Panc1 (cell line): ENCODE measurements around the gene GLB1L. TPM values are rescaled to one million over a fixed set of nuclear protein-coding genes. Genes with fewer than 3 reads are reported as not detected.

Source experiments
- ATAC-seq: fragments of 200-7000 bp; cut with Tn5 transposase; 2 replicates; pipeline ENCODE4 v1.9.1; 2020; ENCODE audit warnings: mild to moderate bottlenecking, moderate library complexity
- BruUV-seq: library from RNA; stranded (reverse); fragments of 400-500 nt; replicated peaks from 2 replicates; lab custom pipeline; 2021; lab: Mats Ljungman, UMichigan
- CTCF ChIA-PET: fragments of 300-600 bp; sonication (Branson Sonifier 250); formaldehyde crosslinking; loops from one replicate; lab custom pipeline; 2022; ENCODE audit warnings: antibody characterized with exemption; lab: Charles Lee
- POLR2A ChIA-PET: fragments of 300-600 bp; sonication (Branson Sonifier 250); formaldehyde crosslinking; loops from one replicate; lab custom pipeline; 2022; ENCODE audit warnings: antibody characterized with exemption; lab: Charles Lee
- DNase-seq: peaks from one replicate; pipeline ENCODE4 v3.0.0-alpha.2; 2010; ENCODE audit warnings: low read depth, low spot score
- H3K27ac ChIP-seq: 2 replicates; pipeline ENCODE4 v1.5.1; 2011; ENCODE audit warnings: mild to moderate bottlenecking, low read length, inconsistent platforms
- H3K27me3 ChIP-seq: fragments of 200-500 bp; sonication (Bioruptor generic); 2 replicates; pipeline ENCODE4 v1.6.0; 2014; ENCODE audit warnings: low read length, inconsistent platforms; ENCODE audit not compliant: control insufficient read depth, insufficient read depth
- H3K36me3 ChIP-seq: fragments of 200-500 bp; sonication (Bioruptor generic); 2 replicates; pipeline ENCODE4 v1.5.1; 2014; ENCODE audit warnings: inconsistent platforms, mild to moderate bottlenecking, low read length, moderate library complexity; ENCODE audit not compliant: control insufficient read depth, insufficient read depth
- H3K4me1 ChIP-seq: 2 replicates; pipeline ENCODE4 v1.5.1; 2011; ENCODE audit warnings: inconsistent platforms, mild to moderate bottlenecking, low read length, moderate library complexity; ENCODE audit not compliant: control insufficient read depth, insufficient read depth
- H3K4me3 ChIP-seq, 2 experiments: 2 replicates each; pipeline ENCODE4 v1.5.1; 2011 to 2012; ENCODE audit warnings: low read depth in 2 of 2, low read length in 2 of 2, mild to moderate bottlenecking in 2 of 2, inconsistent platforms in 1 of 2, moderate library complexity in 1 of 2
- H3K9me3 ChIP-seq: fragments of 200-500 bp; sonication (Bioruptor generic); 2 replicates; pipeline ENCODE4 v1.5.1; 2014; ENCODE audit warnings: low read depth, mild to moderate bottlenecking, inconsistent platforms, low read length, moderate library complexity; ENCODE audit not compliant: control insufficient read depth, insufficient read depth
- POLR2AphosphoS5 ChIP-seq: IDR thresholded peaks from 2 replicates; pipeline ENCODE4 v1.6.1; 2012; ENCODE audit warnings: mild to moderate bottlenecking, low read depth, low read length, moderate library complexity
- SIN3A ChIP-seq: IDR thresholded peaks from 2 replicates; pipeline ENCODE4 v1.6.1; 2012; ENCODE audit warnings: low read depth, mild to moderate bottlenecking, low read length, moderate library complexity, borderline replicate concordance; ENCODE audit not compliant: insufficient read depth
- TCF7L2 ChIP-seq: IDR thresholded peaks from 2 replicates; pipeline ENCODE4 v1.6.1; 2011; ENCODE audit warnings: mild to moderate bottlenecking, low read depth, low read length, inconsistent platforms
- in situ Hi-C: cut with HindIII; loops from 2 replicates; pipeline ENCODE4 v1.10.0; 2016; ENCODE audit warnings: low sequenced_read_pairs, low pct_unique_long_range_greater_than_20kb
- intact Hi-C: fragments of 100-400 bp; cut with micrococcal nuclease; formaldehyde crosslinking; loops from one replicate; pipeline ENCODE4 v1.10.0; 2022; ENCODE audit not compliant: unreplicated experiment
- total RNA-seq: library from RNA; stranded (reverse); gene quantifications from one replicate; pipeline ENCODE4 v1.2.1, GENCODE V29; 2021; ENCODE audit not compliant: unreplicated experiment
- TF ChIP-seq, protein P1 (sequence below), 2 experiments: IDR thresholded peaks; 2 replicates each; pipeline ENCODE4 v1.6.1; 2011 to 2012; ENCODE audit warnings: low read depth in 2 of 2, control low read depth in 1 of 2, low read length in 1 of 2, mild to moderate bottlenecking in 1 of 2, moderate library complexity in 1 of 2; ENCODE audit not compliant: insufficient read depth in 1 of 2
- TF ChIP-seq, protein P2 (sequence below): fragments of 450-650 bp; IDR thresholded peaks from 2 replicates; pipeline ENCODE4 v1.5.1; 2017; ENCODE audit warnings: mild to moderate bottlenecking

GLB1L gene
- total RNA-seq, 1 experiment from 2014 or later = 8.1 TPM

DNA sequence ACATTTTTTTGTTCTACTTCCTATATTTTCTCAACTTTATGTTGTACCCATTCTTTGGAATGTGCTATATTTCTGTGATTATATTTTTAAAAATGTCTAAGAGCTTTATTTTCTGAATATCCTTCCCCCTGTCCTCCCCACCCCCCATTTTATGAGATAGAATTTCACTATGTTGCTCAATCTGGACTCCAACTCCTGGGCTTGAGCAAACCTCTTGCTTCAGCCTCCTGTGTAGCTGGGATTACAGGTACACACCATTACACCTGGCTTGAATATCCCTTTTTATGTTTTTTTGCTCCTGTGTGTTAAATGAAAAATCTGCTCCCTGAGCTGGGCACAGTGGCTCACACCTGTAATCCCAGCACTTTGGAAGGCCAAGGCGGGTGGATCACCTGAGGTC lies 47.9 kb downstream of the GLB1L start:
- BruUV-seq = no TSS peak
- POLR2A ChIA-PET = no interaction called here

DNA sequence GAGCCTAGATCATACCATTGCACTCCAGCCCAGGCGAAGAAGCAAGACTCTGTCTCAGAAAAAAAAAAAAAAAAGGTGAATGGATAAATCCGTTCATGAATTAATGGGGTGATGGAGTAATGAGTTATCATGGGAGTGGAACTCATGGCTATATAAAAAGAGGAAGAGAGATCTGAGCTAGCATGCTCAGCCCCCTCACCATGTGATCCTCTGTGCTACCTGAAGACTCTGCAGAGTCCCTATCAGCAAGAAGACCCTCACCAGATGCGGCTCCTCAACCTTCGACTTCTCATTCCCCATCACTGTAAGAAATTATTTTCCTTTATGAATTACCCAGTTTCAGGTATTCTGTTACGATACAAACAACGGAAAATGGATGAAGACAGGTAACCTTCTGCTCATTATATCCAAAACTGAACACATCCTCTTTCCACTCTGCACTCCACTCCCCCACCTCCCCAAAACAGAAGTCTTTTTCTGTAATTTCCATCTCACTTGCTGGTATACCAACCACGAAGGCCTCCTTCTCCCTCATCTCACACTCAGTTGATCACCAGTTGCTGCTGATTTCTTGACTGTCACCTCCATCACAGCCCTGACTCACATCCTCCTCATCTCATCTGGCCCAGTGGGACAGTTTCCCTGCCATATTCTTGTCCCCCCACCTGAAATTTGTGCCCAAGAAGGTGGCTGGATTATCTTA lies 58.3 kb downstream of the GLB1L start:
- DNase-seq (no peak), ATAC-seq (peak; percentile 33)
- Histone ChIP-seq H3K9me3 (no peaks in the 10 kb centered on the region), H3K4me3 (no peak overlapping the region), H3K27ac (no peak overlapping the region), H3K36me3 (peaks cover 13% of the 10 kb centered on the region; the same call in 1 of the 2 replicates), H3K27me3 (no peaks in the 10 kb centered on the region), H3K4me1 (no peaks in the 10 kb centered on the region)
- TF ChIP-seq TCF7L2 (no peak), SIN3A (no peak), POLR2AphosphoS5 (no peak)
- TF ChIP-seq, protein P1, sequence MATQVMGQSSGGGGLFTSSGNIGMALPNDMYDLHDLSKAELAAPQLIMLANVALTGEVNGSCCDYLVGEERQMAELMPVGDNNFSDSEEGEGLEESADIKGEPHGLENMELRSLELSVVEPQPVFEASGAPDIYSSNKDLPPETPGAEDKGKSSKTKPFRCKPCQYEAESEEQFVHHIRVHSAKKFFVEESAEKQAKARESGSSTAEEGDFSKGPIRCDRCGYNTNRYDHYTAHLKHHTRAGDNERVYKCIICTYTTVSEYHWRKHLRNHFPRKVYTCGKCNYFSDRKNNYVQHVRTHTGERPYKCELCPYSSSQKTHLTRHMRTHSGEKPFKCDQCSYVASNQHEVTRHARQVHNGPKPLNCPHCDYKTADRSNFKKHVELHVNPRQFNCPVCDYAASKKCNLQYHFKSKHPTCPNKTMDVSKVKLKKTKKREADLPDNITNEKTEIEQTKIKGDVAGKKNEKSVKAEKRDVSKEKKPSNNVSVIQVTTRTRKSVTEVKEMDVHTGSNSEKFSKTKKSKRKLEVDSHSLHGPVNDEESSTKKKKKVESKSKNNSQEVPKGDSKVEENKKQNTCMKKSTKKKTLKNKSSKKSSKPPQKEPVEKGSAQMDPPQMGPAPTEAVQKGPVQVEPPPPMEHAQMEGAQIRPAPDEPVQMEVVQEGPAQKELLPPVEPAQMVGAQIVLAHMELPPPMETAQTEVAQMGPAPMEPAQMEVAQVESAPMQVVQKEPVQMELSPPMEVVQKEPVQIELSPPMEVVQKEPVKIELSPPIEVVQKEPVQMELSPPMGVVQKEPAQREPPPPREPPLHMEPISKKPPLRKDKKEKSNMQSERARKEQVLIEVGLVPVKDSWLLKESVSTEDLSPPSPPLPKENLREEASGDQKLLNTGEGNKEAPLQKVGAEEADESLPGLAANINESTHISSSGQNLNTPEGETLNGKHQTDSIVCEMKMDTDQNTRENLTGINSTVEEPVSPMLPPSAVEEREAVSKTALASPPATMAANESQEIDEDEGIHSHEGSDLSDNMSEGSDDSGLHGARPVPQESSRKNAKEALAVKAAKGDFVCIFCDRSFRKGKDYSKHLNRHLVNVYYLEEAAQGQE (IDR thresholded peaks at IDR 0.05; ENCODE audit: insufficient read depth in 1 of 2, low read depth in 2 of 2, low read length in 1 of 2) = no peak
- TF ChIP-seq, protein P2, sequence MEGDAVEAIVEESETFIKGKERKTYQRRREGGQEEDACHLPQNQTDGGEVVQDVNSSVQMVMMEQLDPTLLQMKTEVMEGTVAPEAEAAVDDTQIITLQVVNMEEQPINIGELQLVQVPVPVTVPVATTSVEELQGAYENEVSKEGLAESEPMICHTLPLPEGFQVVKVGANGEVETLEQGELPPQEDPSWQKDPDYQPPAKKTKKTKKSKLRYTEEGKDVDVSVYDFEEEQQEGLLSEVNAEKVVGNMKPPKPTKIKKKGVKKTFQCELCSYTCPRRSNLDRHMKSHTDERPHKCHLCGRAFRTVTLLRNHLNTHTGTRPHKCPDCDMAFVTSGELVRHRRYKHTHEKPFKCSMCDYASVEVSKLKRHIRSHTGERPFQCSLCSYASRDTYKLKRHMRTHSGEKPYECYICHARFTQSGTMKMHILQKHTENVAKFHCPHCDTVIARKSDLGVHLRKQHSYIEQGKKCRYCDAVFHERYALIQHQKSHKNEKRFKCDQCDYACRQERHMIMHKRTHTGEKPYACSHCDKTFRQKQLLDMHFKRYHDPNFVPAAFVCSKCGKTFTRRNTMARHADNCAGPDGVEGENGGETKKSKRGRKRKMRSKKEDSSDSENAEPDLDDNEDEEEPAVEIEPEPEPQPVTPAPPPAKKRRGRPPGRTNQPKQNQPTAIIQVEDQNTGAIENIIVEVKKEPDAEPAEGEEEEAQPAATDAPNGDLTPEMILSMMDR = no peak
- ChIA-PET POLR2A (no interaction called here), CTCF (interaction anchor here (0.6 kb wide), 1 partner anchor 144 kb away, joined by 3 read pairs; no protein-coding TSS in a partner anchor)
- in situ Hi-C loops (no loop called here), intact Hi-C loops (no loop called here)
- BruUV-seq = no TSS peak

More for the DNA sequence above, 47.9 kb downstream of the GLB1L start:
- H3K27ac ChIP-seq = no peak overlapping the region
- no peaks in the 10 kb centered on the region for H3K9me3 ChIP-seq
- no peaks in the 10 kb centered on the region for H3K4me1 ChIP-seq
- DNase-seq (no peak), ATAC-seq (no peak)
- H3K36me3 ChIP-seq = no peaks in the 10 kb centered on the region
- intact Hi-C loops (no loop called here), in situ Hi-C loops (no loop called here)
- CTCF ChIA-PET = interaction anchor here (0.7 kb wide), 1 partner anchor 28 kb away, joined by 9 read pairs; the partner anchor contains the start of gene SLC23A3
- no peak overlapping the region for H3K4me3 ChIP-seq
- H3K27me3 ChIP-seq = no peaks in the 10 kb centered on the region
- TF ChIP-seq, protein P2 = no peak
- TF ChIP-seq, protein P1 (IDR thresholded peaks at IDR 0.05; ENCODE audit: insufficient read depth in 1 of 2, low read depth in 2 of 2, low read length in 1 of 2) = no peak
